H9 (cell line): Measurements from ENCODE around the gene ARID3C. TPM values are rescaled to one million over a fixed set of nuclear protein-coding genes. Genes with fewer than 3 reads are reported as not detected.

Source experiments
- DNase-seq: peaks from one replicate; pipeline ENCODE4 v3.0.0-alpha.2; 2017
- H2AFZ ChIP-seq: one replicate; pipeline ENCODE4 v1.6.1; 2013; ENCODE audit warnings: mild to moderate bottlenecking, low read length, control low read depth, moderate library complexity
- H2AK5ac ChIP-seq: 2 replicates; pipeline ENCODE4 v1.6.1; 2013; ENCODE audit warnings: low read length, control low read depth, mixed read lengths; ENCODE audit not compliant: insufficient read length
- H2BK120ac ChIP-seq: one replicate; pipeline ENCODE4 v1.6.1; 2013; ENCODE audit warnings: low read depth, mild to moderate bottlenecking, low read length, control low read depth, inconsistent platforms; ENCODE audit not compliant: poor library complexity, severe bottlenecking
- H2BK12ac ChIP-seq: 2 replicates; pipeline ENCODE4 v1.6.1; 2013; ENCODE audit warnings: low read length, control low read depth, mixed read lengths, low read depth; ENCODE audit not compliant: insufficient read length
- H2BK15ac ChIP-seq: 2 replicates; pipeline ENCODE4 v1.6.1; 2013; ENCODE audit warnings: low read depth, low read length, control low read depth
- H2BK20ac ChIP-seq: one replicate; pipeline ENCODE4 v1.6.1; 2013; ENCODE audit warnings: low read depth, mild to moderate bottlenecking, low read length, control low read depth, inconsistent platforms; ENCODE audit not compliant: poor library complexity, severe bottlenecking
- H2BK5ac ChIP-seq: 2 replicates; pipeline ENCODE4 v1.6.1; 2013; ENCODE audit warnings: low read length, control low read depth, mixed read lengths; ENCODE audit not compliant: insufficient read length
- H3K14ac ChIP-seq: 2 replicates; pipeline ENCODE4 v1.6.1; 2013; ENCODE audit warnings: low read length, control low read depth; ENCODE audit not compliant: insufficient read depth
- H3K18ac ChIP-seq: 2 replicates; pipeline ENCODE4 v1.6.1; 2013; ENCODE audit warnings: low read depth, mild to moderate bottlenecking, mixed read lengths, low read length, control low read depth; ENCODE audit not compliant: insufficient read length
- H3K23ac ChIP-seq: 2 replicates; pipeline ENCODE4 v1.6.1; 2013; ENCODE audit warnings: low read length, control low read depth, mixed read lengths, low read depth; ENCODE audit not compliant: insufficient read length
- H3K23me2 ChIP-seq: 2 replicates; pipeline ENCODE4 v1.6.1; 2013; ENCODE audit warnings: low read depth, mild to moderate bottlenecking, mixed read lengths, low read length, control low read depth; ENCODE audit not compliant: insufficient read length, poor library complexity, severe bottlenecking
- H3K27ac ChIP-seq: 2 replicates; pipeline ENCODE4 v1.5.1; 2013; ENCODE audit warnings: low read length, control low read depth, mixed read lengths, low read depth; ENCODE audit not compliant: insufficient read length
- H3K27me3 ChIP-seq: 2 replicates; pipeline ENCODE4 v1.6.1; 2013; ENCODE audit warnings: low read length, control low read depth, inconsistent platforms; ENCODE audit not compliant: insufficient read depth
- H3K4ac ChIP-seq: 2 replicates; pipeline ENCODE4 v1.6.1; 2013; ENCODE audit warnings: low read depth, mild to moderate bottlenecking, control low read depth, inconsistent platforms, low read length, moderate library complexity
- H3K4me1 ChIP-seq: 2 replicates; pipeline ENCODE4 v1.6.1; 2013; ENCODE audit warnings: low read length, control low read depth, inconsistent platforms; ENCODE audit not compliant: insufficient read depth
- H3K4me2 ChIP-seq: 2 replicates; pipeline ENCODE4 v1.6.1; 2013; ENCODE audit warnings: low read length, control low read depth, mixed read lengths; ENCODE audit not compliant: insufficient read length, insufficient read depth
- H3K56ac ChIP-seq: 2 replicates; pipeline ENCODE4 v1.6.1; 2013; ENCODE audit warnings: low read depth, mild to moderate bottlenecking, mixed read lengths, low read length, control low read depth; ENCODE audit not compliant: insufficient read length
- H3K79me1 ChIP-seq: 2 replicates; pipeline ENCODE4 v1.6.1; 2013; ENCODE audit warnings: low read depth, mild to moderate bottlenecking, moderate library complexity, low read length, control low read depth, inconsistent platforms; ENCODE audit not compliant: insufficient read depth, poor library complexity, severe bottlenecking
- H3K79me2 ChIP-seq: 2 replicates; pipeline ENCODE4 v1.6.1; 2013; ENCODE audit warnings: low read length, control low read depth, inconsistent platforms; ENCODE audit not compliant: insufficient read depth
- H3K9ac ChIP-seq: 2 replicates; pipeline ENCODE4 v1.6.1; 2013; ENCODE audit warnings: low read length, control low read depth, mixed read lengths; ENCODE audit not compliant: insufficient read length; ENCODE audit errors: extremely low read depth
- H3K9me3 ChIP-seq: one replicate; pipeline ENCODE4 v1.6.1; 2013; ENCODE audit warnings: low read depth, low read length, inconsistent platforms; ENCODE audit not compliant: control insufficient read depth
- H3T11ph ChIP-seq: one replicate; pipeline ENCODE4 v1.6.1; 2013; ENCODE audit warnings: mild to moderate bottlenecking, low read length, control low read depth, inconsistent platforms
- H4K20me1 ChIP-seq: one replicate; pipeline ENCODE4 v1.6.1; 2013; ENCODE audit not compliant: control insufficient read depth, insufficient read length, insufficient read depth
- H4K5ac ChIP-seq: 2 replicates; pipeline ENCODE4 v1.6.1; 2013; ENCODE audit warnings: low read depth, mild to moderate bottlenecking, mixed read lengths, low read length, control low read depth; ENCODE audit not compliant: insufficient read length
- H4K8ac ChIP-seq: replicated peaks from 2 replicates; pipeline ENCODE4 v1.6.1; 2013; ENCODE audit warnings: low read length, control low read depth, mixed read lengths, low read depth; ENCODE audit not compliant: insufficient read length
- H4K91ac ChIP-seq: 2 replicates; pipeline ENCODE4 v1.6.1; 2013; ENCODE audit warnings: low read depth, mild to moderate bottlenecking, moderate library complexity, mixed read lengths, low read length, control low read depth; ENCODE audit not compliant: insufficient read length
- H3K27ac Mint-ChIP-seq, 3 experiments: 2 replicates in 2 of 3; 3 replicates in 1 of 3; pipeline ENCODE4 v1.8.0; 2020 to 2021; ENCODE audit warnings: mixed read lengths in 3 of 3, mild to moderate bottlenecking in 1 of 3, moderate library complexity in 1 of 3
- H3K27me3 Mint-ChIP-seq: 2 replicates; pipeline ENCODE4 v1.8.0; 2021; ENCODE audit warnings: low read depth, mild to moderate bottlenecking, moderate library complexity, mixed read lengths
- H3K36me3 Mint-ChIP-seq, 3 experiments: 2 replicates in 2 of 3; 3 replicates in 1 of 3; pipeline ENCODE4 v1.8.0; 2020 to 2021; ENCODE audit warnings: low read depth in 3 of 3, mixed read lengths in 3 of 3; ENCODE audit not compliant: insufficient read depth in 1 of 3
- H3K4me1 Mint-ChIP-seq, 2 experiments: 2 replicates each; pipeline ENCODE4 v1.8.0; 2020; ENCODE audit warnings: mixed read lengths in 2 of 2
- H3K4me3 Mint-ChIP-seq, 2 experiments: 2 replicates in 1 of 2; 3 replicates in 1 of 2; pipeline ENCODE4 v1.8.0; 2020 to 2021; ENCODE audit warnings: mild to moderate bottlenecking in 2 of 2, mixed read lengths in 2 of 2, moderate library complexity in 1 of 2
- H3K9me3 Mint-ChIP-seq, 2 experiments: 2 replicates in 1 of 2; 3 replicates in 1 of 2; pipeline ENCODE4 v1.8.0; 2020; ENCODE audit warnings: mild to moderate bottlenecking in 2 of 2, mixed read lengths in 2 of 2, moderate library complexity in 1 of 2
- CTCF ChIP-seq: fragments of 200-600 bp; sonication (generic); conservative IDR thresholded peaks from 3 replicates; pipeline ENCODE4 v1.8.0; 2021; ENCODE audit warnings: antibody characterized with exemption, mild to moderate bottlenecking
- WGBS: extraction: QIAGEN DNeasy Blood & Tissue Kit; methylation state at CpG from one replicate; pipeline ENCODE4 v1.1.7; 2013; ENCODE audit warnings: missing lambda C conversion rate, low lambda C conversion rate, mixed read lengths; ENCODE audit not compliant: insufficient read length; ENCODE audit errors: extremely low coverage; 5-methylcytosine and 5-hydroxymethylcytosine counted together
- total RNA-seq: library from RNA; stranded (reverse); gene quantifications from 2 replicates; pipeline ENCODE4 v1.2.1, GENCODE V29; 2021

The ARID3C gene
- total RNA-seq, 1 experiment from 2014 or later, result not detected

GRCh38 chr9:34675048-34675714 is 46.3 kb upstream of the ARID3C start:
- Histone ChIP-seq H2BK12ac (no peak overlapping the region), H2AFZ (no peak overlapping the region), H3K9me3 (no peaks in the 10 kb centered on the region), H2BK20ac (no peak overlapping the region), H3K4me1 (no peaks in the 10 kb centered on the region), H4K91ac (no peak overlapping the region), H2BK5ac (no peak overlapping the region), H4K5ac (no peak overlapping the region), H3K79me1 (no peaks in the 10 kb centered on the region), H4K8ac (no peak overlapping the region), H2AK5ac (no peak overlapping the region), H3K79me2 (no peaks in the 10 kb centered on the region), H3K14ac (no peak overlapping the region), H3K9ac (no peak overlapping the region), H2BK15ac (no peak overlapping the region), H3K23ac (no peak overlapping the region), H3K27me3 (no peaks in the 10 kb centered on the region), H2BK120ac (no peak overlapping the region), H3K56ac (no peak overlapping the region), H3K4ac (no peak overlapping the region), H3T11ph (no peak overlapping the region), H3K23me2 (no peaks in the 10 kb centered on the region), H4K20me1 (no peaks in the 10 kb centered on the region), H3K4me2 (no peak overlapping the region), H3K18ac (no peak overlapping the region), H3K27ac (no peak overlapping the region)
- WGBS, result no CpG with 5 or more reads among the region's 10 CpGs
- DNase-seq, result peak; percentile 91
- peaks cover 7% of the 10 kb centered on the region in 2 experiments for H3K4me1 Mint-ChIP-seq
- peaks cover 3% of the 10 kb centered on the region; the same call in 1 of the 2 replicates for H3K27me3 Mint-ChIP-seq
- peak; percentile 92 for TF ChIP-seq CTCF
- no peak overlapping the region for H3K27ac Mint-ChIP-seq
- no peaks in the 10 kb centered on the region; a peak in 1 of 5 replicates for H3K9me3 Mint-ChIP-seq
- peaks cover 0 to 2% (median 0%) of the 10 kb centered on the region in 3 experiments; a peak in 2 of 7 replicates for H3K36me3 Mint-ChIP-seq
- H3K4me3 Mint-ChIP-seq, result no peak overlapping the region
